WTC11 (cell line): ENCODE results near the gene GSG1L. TPM values are rescaled to one million over a fixed set of nuclear protein-coding genes. Genes with fewer than 3 reads are reported as not detected.

Source experiments
- ATAC-seq: fragments of 200-7000 bp; cut with Tn5 transposase; 2 replicates; pipeline ENCODE4 v1.10.0; 2021; ENCODE audit warnings: mild to moderate bottlenecking, moderate library complexity
- CTCF ChIA-PET: fragments of 300-600 bp; sonication (Branson Sonifier 250); formaldehyde crosslinking; loops from one replicate; lab custom pipeline; 2021; ENCODE audit warnings: antibody characterized with exemption; lab: Charles Lee
- POLR2A ChIA-PET: fragments of 350-600 bp; sonication (Branson Sonifier 250); formaldehyde crosslinking; loops from one replicate; lab custom pipeline; 2021; ENCODE audit warnings: antibody characterized with exemption; lab: Charles Lee
- DNase-seq: peaks from one replicate; pipeline ENCODE4 v3.0.0; 2021; ENCODE audit warnings: low spot score
- H3K27ac Mint-ChIP-seq: 2 replicates; pipeline ENCODE4 v1.8.0; 2021; ENCODE audit warnings: mixed read lengths
- H3K27me3 Mint-ChIP-seq: 2 replicates; pipeline ENCODE4 v1.8.0; 2021; ENCODE audit warnings: low read depth, mild to moderate bottlenecking, moderate library complexity, mixed read lengths
- H3K36me3 Mint-ChIP-seq: 2 replicates; pipeline ENCODE4 v1.8.0; 2021; ENCODE audit warnings: mixed read lengths
- H3K4me1 Mint-ChIP-seq: 2 replicates; pipeline ENCODE4 v1.8.0; 2022; ENCODE audit warnings: mixed read lengths
- H3K4me3 Mint-ChIP-seq: 2 replicates; pipeline ENCODE4 v1.8.0; 2021; ENCODE audit warnings: mild to moderate bottlenecking, moderate library complexity, mixed read lengths
- H3K9me3 Mint-ChIP-seq: 2 replicates; pipeline ENCODE4 v1.8.0; 2021; ENCODE audit warnings: mixed read lengths
- ATF1 ChIP-seq: sonication (generic); formaldehyde crosslinking; IDR thresholded peaks from 2 replicates; pipeline ENCODE4 v1.8.1; 2023; ENCODE audit warnings: mild to moderate bottlenecking, moderate library complexity, missing genetic modification reagents
- ATF2 ChIP-seq: sonication (generic); formaldehyde crosslinking; IDR thresholded peaks from 2 replicates; pipeline ENCODE4 v1.8.1; 2022; ENCODE audit warnings: low read depth, missing genetic modification reagents, borderline replicate concordance
- GRHL2 ChIP-seq: fragments of 250-450 bp; sonication (Bioruptor Pico); IDR thresholded peaks from 2 replicates; pipeline ENCODE4 v1.8.0; 2022; ENCODE audit warnings: mild to moderate bottlenecking, moderate library complexity; ENCODE audit not compliant: insufficient replicate concordance, severe bottlenecking
- GTF2I ChIP-seq: fragments of 250-450 bp; sonication (Bioruptor Pico); conservative IDR thresholded peaks from 2 replicates; pipeline ENCODE4 v1.4.0; 2021; ENCODE audit warnings: mild to moderate bottlenecking
- NFE2L1 ChIP-seq: sonication (generic); formaldehyde crosslinking; IDR thresholded peaks from 2 replicates; pipeline ENCODE4 v1.8.1; 2023; ENCODE audit warnings: missing genetic modification reagents
- NR2C2 ChIP-seq: sonication (generic); formaldehyde crosslinking; IDR thresholded peaks from 2 replicates; pipeline ENCODE4 v1.8.0; 2022; ENCODE audit warnings: mild to moderate bottlenecking, missing genetic modification reagents
- PREB ChIP-seq: sonication (generic); formaldehyde crosslinking; IDR thresholded peaks from 2 replicates; pipeline ENCODE4 v1.8.1; 2022; ENCODE audit warnings: mild to moderate bottlenecking, missing genetic modification reagents, moderate library complexity, borderline replicate concordance
- RORB ChIP-seq: fragments of 250-450 bp; sonication (Bioruptor Pico); IDR thresholded peaks from 2 replicates; pipeline ENCODE4 v1.9.0; 2021; ENCODE audit warnings: mild to moderate bottlenecking
- TCF7 ChIP-seq: sonication (generic); formaldehyde crosslinking; IDR thresholded peaks from 2 replicates; pipeline ENCODE4 v1.8.0; 2022; ENCODE audit warnings: mild to moderate bottlenecking, low read depth, missing genetic modification reagents, moderate library complexity
- ZNF219 ChIP-seq: sonication (generic); formaldehyde crosslinking; IDR thresholded peaks from 2 replicates; pipeline ENCODE4 v1.8.0; 2023; ENCODE audit warnings: missing genetic modification reagents, mild to moderate bottlenecking, borderline replicate concordance
- ZNF281 ChIP-seq: sonication (generic); formaldehyde crosslinking; IDR thresholded peaks from 2 replicates; pipeline ENCODE4 v1.8.0; 2023; ENCODE audit warnings: mild to moderate bottlenecking, missing genetic modification reagents
- total RNA-seq: library from RNA; stranded (reverse); gene quantifications from 3 replicates; pipeline ENCODE4 v1.2.3, GENCODE V29; 2021
- TF ChIP-seq, protein P1 (sequence below): fragments of 250-450 bp; sonication (Bioruptor Pico); conservative IDR thresholded peaks from 2 replicates; pipeline ENCODE4 v1.9.0; 2021; ENCODE audit warnings: mild to moderate bottlenecking
- TF ChIP-seq, protein P2 (sequence below): sonication (generic); formaldehyde crosslinking; IDR thresholded peaks from 2 replicates; pipeline ENCODE4 v1.8.1; 2022; ENCODE audit warnings: low read depth, mild to moderate bottlenecking, moderate library complexity, missing genetic modification reagents, borderline replicate concordance
- TF ChIP-seq, protein P3 (sequence below): fragments of 250-450 bp; sonication (Bioruptor Pico); IDR thresholded peaks from 2 replicates; pipeline ENCODE4 v1.9.0; 2021; ENCODE audit warnings: mild to moderate bottlenecking
- TF ChIP-seq, protein P4 (sequence below): sonication (generic); formaldehyde crosslinking; IDR thresholded peaks from 2 replicates; pipeline ENCODE4 v1.8.1; 2022; ENCODE audit warnings: missing genetic modification reagents, borderline replicate concordance

GSG1L gene
- total RNA-seq, 1 experiment from 2014 or later: 0.28 TPM

- Mint-ChIP-seq H3K27ac (no peak overlapping the region), H3K4me1 (peaks cover 13% of the 10 kb centered on the region), H3K4me3 (no peak overlapping the region), H3K36me3 (no peaks in the 10 kb centered on the region), H3K27me3 (no peaks in the 10 kb centered on the region; the same call in 1 of the 2 replicates), H3K9me3 (no peaks in the 10 kb centered on the region)
- TF ChIP-seq TCF7 (CRISPR knock-in tag): no peak
- TF ChIP-seq GTF2I (CRISPR knock-in tag): no peak
- TF ChIP-seq ATF2: no peak
- TF ChIP-seq ZNF281 (CRISPR knock-in tag): no peak
- TF ChIP-seq NR2C2 (CRISPR knock-in tag): no peak
- TF ChIP-seq, protein P1, sequence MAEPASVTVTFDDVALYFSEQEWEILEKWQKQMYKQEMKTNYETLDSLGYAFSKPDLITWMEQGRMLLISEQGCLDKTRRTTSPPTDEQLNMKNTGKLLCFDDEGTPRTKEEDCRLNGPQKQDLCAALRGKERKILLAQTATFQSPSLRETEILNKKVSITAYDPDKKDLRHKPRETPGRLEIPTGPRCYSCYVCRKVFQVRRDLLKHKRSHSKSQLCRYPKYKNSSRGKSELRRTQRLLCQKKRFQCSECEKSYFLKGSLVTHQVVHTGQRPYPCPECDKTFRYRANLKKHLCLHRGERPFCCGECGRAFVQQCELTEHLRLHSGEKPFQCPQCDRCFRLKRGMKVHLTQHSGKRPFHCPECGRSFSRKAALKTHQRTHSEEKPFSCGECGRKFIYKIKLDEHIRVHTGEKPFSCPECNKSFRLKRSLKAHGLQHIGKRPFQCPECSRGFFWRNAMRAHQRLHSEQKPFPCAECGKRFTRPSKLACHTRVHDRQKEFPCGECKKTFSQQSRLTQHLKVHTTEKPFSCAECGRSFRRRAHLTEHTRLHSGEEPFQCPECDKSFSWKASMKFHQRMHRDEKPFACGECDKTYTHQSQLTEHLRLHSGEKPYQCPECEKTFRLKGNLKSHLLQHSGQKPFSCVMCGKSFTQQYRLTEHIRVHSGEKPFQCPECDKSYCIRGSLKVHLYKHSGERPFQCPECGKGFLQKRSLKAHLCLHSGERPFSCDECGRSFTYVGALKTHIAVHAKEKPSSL (CRISPR knock-in tag): no peak
- TF ChIP-seq ATF1 (CRISPR knock-in tag): no peak
- TF ChIP-seq, protein P2, sequence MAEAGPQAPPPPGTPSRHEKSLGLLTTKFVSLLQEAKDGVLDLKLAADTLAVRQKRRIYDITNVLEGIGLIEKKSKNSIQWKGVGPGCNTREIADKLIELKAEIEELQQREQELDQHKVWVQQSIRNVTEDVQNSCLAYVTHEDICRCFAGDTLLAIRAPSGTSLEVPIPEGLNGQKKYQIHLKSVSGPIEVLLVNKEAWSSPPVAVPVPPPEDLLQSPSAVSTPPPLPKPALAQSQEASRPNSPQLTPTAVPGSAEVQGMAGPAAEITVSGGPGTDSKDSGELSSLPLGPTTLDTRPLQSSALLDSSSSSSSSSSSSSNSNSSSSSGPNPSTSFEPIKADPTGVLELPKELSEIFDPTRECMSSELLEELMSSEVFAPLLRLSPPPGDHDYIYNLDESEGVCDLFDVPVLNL: no peak
- TF ChIP-seq ZNF219 (CRISPR knock-in tag): no peak
- no peak for TF ChIP-seq PREB (CRISPR knock-in tag)
- TF ChIP-seq GRHL2 (CRISPR knock-in tag): no peak
- no peak for TF ChIP-seq NFE2L1
- ChIA-PET CTCF (interaction anchor here (1.7 kb wide), 1 partner anchor 25 kb away, joined by 5 read pairs; no protein-coding TSS in a partner anchor), POLR2A (no interaction called here)
- ATAC-seq (no peak), DNase-seq (no peak)
Observed at GRCh38 chr16:27917949-27918348, 145.6 kb downstream of the GSG1L start.

DNA sequence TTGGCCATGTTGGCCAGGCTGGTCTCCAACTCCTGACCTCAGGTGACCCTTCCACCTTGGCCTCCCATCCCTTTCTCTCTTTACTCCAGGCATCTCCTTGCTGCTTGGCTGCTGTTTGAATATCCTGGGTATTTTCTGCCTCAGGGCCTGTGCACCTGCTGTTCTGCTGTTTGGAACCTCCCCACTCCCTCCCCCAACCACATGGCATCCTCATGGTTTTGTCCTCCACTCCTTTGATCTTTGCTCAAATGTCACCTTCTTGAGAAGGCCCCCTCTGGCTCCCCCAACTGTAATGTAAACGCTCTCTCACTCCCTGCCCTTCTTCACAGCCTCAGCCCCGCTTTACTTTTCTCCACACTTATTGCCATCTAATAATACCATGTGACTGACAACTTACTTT, 152.0 kb downstream of the GSG1L start:
- peaks cover 4% of the 10 kb centered on the region; the same call in 1 of the 2 replicates for H3K9me3 Mint-ChIP-seq
- no peak for TF ChIP-seq ATF2
- TF ChIP-seq RORB (CRISPR knock-in tag): no peak
- TF ChIP-seq, protein P3, sequence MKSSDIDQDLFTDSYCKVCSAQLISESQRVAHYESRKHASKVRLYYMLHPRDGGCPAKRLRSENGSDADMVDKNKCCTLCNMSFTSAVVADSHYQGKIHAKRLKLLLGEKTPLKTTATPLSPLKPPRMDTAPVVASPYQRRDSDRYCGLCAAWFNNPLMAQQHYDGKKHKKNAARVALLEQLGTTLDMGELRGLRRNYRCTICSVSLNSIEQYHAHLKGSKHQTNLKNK: no peak
- TF ChIP-seq, protein P4, sequence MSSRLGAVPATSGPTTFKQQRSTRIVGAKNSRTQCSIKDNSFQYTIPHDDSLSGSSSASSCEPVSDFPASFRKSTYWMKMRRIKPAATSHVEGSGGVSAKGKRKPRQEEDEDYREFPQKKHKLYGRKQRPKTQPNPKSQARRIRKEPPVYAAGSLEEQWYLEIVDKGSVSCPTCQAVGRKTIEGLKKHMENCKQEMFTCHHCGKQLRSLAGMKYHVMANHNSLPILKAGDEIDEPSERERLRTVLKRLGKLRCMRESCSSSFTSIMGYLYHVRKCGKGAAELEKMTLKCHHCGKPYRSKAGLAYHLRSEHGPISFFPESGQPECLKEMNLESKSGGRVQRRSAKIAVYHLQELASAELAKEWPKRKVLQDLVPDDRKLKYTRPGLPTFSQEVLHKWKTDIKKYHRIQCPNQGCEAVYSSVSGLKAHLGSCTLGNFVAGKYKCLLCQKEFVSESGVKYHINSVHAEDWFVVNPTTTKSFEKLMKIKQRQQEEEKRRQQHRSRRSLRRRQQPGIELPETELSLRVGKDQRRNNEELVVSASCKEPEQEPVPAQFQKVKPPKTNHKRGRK (CRISPR knock-in tag): no peak
- ATAC-seq (no peak), DNase-seq (no peak)
- no peak overlapping the region for H3K27ac Mint-ChIP-seq
- ChIA-PET CTCF (no interaction called here), POLR2A (no interaction called here)
- no peak overlapping the region for H3K4me3 Mint-ChIP-seq
- peaks cover 3% of the 10 kb centered on the region; the same call in 1 of the 2 replicates for H3K4me1 Mint-ChIP-seq
- H3K27me3 Mint-ChIP-seq: no peaks in the 10 kb centered on the region
- no peaks in the 10 kb centered on the region for H3K36me3 Mint-ChIP-seq
